Measurements from ENCODE around the gene TH. TPM values are rescaled to one million over a fixed set of nuclear protein-coding genes. Genes with fewer than 3 reads are reported as not detected.

TH gene
- total and polyA plus RNA-seq, 9 donors, result 0.12 to 4.1 (median 0.97) TPM; not detected in 2

DNA sequence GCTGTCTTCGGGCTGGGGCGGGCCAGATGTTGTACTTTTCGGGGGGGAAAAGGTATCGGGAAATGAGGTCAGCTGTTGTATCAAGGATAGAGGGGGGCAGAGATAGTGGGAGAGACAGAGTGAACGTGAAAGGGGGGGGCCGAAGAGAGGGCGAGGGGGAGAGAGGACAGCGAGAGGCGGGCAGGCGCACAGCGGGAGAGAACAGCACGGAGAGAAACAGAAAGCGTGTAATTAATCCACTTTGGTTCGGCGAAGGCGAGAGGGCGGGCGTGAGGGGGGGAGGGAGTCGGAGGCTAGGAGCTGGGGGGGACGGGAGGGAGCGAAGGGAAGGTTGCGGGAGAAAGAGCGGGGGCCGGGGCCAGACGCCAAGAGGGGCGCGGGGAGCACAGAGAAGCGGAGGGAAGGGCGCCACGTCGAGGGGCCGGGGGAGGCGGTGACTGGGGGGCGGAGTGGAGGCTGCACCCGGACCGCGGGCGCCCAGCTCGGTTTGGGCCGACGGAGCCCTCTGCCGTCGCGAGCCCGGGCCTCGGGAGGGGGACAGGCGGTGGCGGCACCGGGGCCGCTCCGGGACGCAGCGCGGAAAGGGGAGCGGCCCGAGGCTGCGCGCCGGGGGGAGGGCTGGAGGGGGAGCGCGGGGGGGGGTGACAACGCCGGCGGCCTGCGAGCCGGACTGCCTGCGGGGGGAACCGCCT, 33.0 kb downstream of the TH start:
- no peaks in the 10 kb centered on the region for H3K4me1 ChIP-seq (ENCODE audit: insufficient read depth)
- WGBS, 3 donors, result 1 to 2% (median 2%) methylated on average over 42 to 68 of the region's 68 CpGs
- no peaks in the 10 kb centered on the region for H3K27me3 ChIP-seq
- no peaks in the 10 kb centered on the region for H3K9me3 ChIP-seq
- peak overlapping the region; percentile 30 for H3K4me3 ChIP-seq
- H3K36me3 ChIP-seq, result no peaks in the 10 kb centered on the region
- H3K27ac ChIP-seq, result peak overlapping the region in 1 of 2 donors; percentile 17
- intact Hi-C loops (cut with DNase I), result loop anchor here in 1 of 4 donors (5.0 kb wide), 1 partner anchor 36 kb away; no protein-coding TSS in a partner anchor
- DNase-seq, result peak in 3 of 5 donors; percentile 32 to 57 (median 44)
- TF ChIP-seq EP300 (IDR thresholded peaks at IDR 0.05) (no peak), CTCF (IDR thresholded peaks at IDR 0.05) (no peak)

- no peaks in the 10 kb centered on the region for H3K36me3 ChIP-seq
- 0 to 1% (median 1%) methylated on average over 31 to 44 of the region's 44 CpGs for WGBS, 3 donors
- intact Hi-C loops (cut with DNase I), result loop anchor here in 1 of 4 donors (5.0 kb wide), 1 partner anchor 36 kb away; no protein-coding TSS in a partner anchor
- TF ChIP-seq POLR2A (IDR thresholded peaks at IDR 0.05) (no peak), EP300 (IDR thresholded peaks at IDR 0.05) (no peak), CTCF (IDR thresholded peaks at IDR 0.05) (no peak)
- DNase-seq, result no peak
- H3K27me3 ChIP-seq, result no peaks in the 10 kb centered on the region
- H3K4me1 ChIP-seq (ENCODE audit: insufficient read depth), result no peaks in the 10 kb centered on the region
- no peaks in the 10 kb centered on the region for H3K9me3 ChIP-seq
- peak overlapping the region in 1 of 2 donors; percentile 17 for H3K27ac ChIP-seq
- H3K4me3 ChIP-seq, result peak overlapping the region; percentile 30
Observed at GRCh38 chr11:2138068-2138430, 33.6 kb downstream of the TH start.

DNA sequence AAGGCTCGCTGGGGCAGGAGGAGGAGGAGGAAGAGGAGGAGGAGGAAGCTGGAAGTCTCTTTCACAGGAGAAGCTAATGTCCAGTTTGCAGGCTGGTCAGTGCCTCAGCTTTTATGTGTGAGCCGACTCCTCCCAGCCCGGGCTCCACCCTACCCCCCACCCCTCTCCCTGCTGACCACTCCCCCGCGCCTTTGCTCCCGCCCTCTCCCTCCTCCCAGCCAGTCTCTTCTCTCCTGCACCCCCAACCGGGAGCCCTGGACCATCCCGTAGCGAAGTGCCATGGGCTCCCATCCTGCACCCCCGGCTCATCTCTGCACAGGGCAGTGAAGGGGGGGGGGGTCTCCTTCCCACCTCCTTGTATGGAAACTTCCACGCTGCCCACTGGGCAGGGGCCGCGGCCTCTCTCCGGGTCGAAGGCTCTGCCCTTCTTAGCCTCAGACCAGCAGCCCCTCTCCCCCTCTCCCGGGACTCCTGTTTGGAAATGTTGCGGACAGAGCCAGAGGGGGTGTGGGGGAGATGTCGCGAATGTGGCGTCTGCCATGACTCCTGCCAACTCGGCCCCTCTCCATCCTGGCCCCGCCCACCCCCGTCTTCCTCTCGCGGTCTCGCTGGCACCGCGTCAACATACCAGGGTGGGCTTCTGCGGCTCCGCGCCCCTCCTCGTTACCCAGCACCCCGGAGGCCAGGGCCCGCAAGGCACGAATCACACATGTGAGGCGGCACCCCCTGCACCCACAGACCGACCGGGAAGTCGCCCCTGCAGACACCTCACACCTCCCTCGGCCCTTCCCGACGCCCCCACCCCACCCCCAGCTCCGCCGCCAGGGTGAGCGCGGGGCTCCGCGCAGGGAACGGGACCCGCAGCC, 34.2 kb downstream of the TH start:
- DNase-seq, result peak; percentile 69 to 84 (median 75)
- 1% methylated on average over 48 to 50 of the region's 50 CpGs for WGBS, 3 donors
- intact Hi-C loops (cut with DNase I), result loop anchor here in 1 of 4 donors (5.0 kb wide), 1 partner anchor 35 kb away; no protein-coding TSS in a partner anchor
- TF ChIP-seq POLR2A (IDR thresholded peaks at IDR 0.05) (no peak), EP300 (IDR thresholded peaks at IDR 0.05) (no peak), CTCF (IDR thresholded peaks at IDR 0.05) (no peak)
- no peaks in the 10 kb centered on the region for H3K9me3 ChIP-seq
- no peaks in the 10 kb centered on the region for H3K27me3 ChIP-seq
- no peaks in the 10 kb centered on the region for H3K4me1 ChIP-seq (ENCODE audit: insufficient read depth)
- H3K4me3 ChIP-seq, result peak overlapping the region; percentile 30
- peak overlapping the region in 1 of 2 donors; percentile 17 for H3K27ac ChIP-seq
- no peaks in the 10 kb centered on the region for H3K36me3 ChIP-seq

DNA sequence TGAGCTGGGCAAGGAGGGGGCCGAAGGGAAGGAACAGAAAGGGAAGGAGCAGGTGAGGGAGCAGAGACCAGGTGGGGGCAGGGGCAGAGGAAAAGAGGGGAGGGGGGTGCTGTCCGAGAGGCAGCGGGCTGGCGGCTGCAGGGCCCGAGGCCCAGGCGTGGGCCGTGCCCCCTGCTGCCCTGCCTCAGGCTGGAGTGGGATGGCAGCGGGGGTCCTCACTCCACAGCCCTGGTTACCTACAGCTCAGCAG, 34.7 kb downstream of the TH start:
- H3K4me3 ChIP-seq, result no peak overlapping the region
- intact Hi-C loops (cut with DNase I), result loop anchor here in 1 of 4 donors (5.0 kb wide), 1 partner anchor 35 kb away; no protein-coding TSS in a partner anchor
- no peaks in the 10 kb centered on the region for H3K36me3 ChIP-seq
- no peaks in the 10 kb centered on the region for H3K9me3 ChIP-seq
- no peaks in the 10 kb centered on the region for H3K4me1 ChIP-seq (ENCODE audit: insufficient read depth)
- no peak for DNase-seq
- no peak for TF ChIP-seq POLR2A (IDR thresholded peaks at IDR 0.05)
- TF ChIP-seq CTCF (IDR thresholded peaks at IDR 0.05), result no peak
- no peak for TF ChIP-seq EP300 (IDR thresholded peaks at IDR 0.05)
- H3K27me3 ChIP-seq, result no peaks in the 10 kb centered on the region
- whole genome bisulfite sequencing, 3 donors, result 25 to 41% (median 31%) methylated on average over 8 of the region's 8 CpGs
- H3K27ac ChIP-seq, result no peak overlapping the region

Data from ovary (tissue), 9 donors.